ENCODE data around the gene OAS2. TPM values are rescaled to one million over a fixed set of nuclear protein-coding genes. Genes with fewer than 3 reads are reported as not detected.

The OAS2 gene
- total RNA-seq, 2 donors from 2014 or later: 3.0 to 3.2 TPM

DNA sequence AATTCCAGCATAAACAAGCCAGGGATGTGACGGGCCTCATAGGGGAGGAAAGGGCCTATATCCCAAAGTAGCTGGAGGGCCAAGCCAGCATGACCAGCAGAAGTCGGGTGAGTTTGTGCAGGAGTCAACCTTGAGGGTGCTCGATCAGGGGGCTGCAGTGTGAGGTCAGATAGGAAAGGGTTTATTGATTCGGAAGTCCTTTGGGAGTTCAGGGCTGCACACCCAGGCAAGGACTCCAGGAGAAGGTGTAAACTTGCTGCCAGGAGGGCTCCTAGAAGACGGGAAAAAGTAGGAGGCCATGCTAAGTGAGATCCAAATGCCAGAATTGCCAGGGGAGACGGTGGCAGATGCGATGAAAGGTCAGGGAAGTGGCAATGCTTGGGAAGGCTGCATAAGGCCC is 3.4 kb upstream of the OAS2 start:
- intact Hi-C loops (cut with DNase I): no loop called here
- Histone ChIP-seq H3K4me1 (no peaks in the 10 kb centered on the region), H3K27me3 (no peaks in the 10 kb centered on the region), H3K36me3 (no peaks in the 10 kb centered on the region), H3K4me3 (no peak overlapping the region), H3K9ac (ENCODE audit: low read depth in 2 of 2, low read length in 2 of 2) (no peak overlapping the region), H3K27ac (no peak overlapping the region), H3K9me3 (no peaks in the 10 kb centered on the region)
- TF ChIP-seq, protein P1, sequence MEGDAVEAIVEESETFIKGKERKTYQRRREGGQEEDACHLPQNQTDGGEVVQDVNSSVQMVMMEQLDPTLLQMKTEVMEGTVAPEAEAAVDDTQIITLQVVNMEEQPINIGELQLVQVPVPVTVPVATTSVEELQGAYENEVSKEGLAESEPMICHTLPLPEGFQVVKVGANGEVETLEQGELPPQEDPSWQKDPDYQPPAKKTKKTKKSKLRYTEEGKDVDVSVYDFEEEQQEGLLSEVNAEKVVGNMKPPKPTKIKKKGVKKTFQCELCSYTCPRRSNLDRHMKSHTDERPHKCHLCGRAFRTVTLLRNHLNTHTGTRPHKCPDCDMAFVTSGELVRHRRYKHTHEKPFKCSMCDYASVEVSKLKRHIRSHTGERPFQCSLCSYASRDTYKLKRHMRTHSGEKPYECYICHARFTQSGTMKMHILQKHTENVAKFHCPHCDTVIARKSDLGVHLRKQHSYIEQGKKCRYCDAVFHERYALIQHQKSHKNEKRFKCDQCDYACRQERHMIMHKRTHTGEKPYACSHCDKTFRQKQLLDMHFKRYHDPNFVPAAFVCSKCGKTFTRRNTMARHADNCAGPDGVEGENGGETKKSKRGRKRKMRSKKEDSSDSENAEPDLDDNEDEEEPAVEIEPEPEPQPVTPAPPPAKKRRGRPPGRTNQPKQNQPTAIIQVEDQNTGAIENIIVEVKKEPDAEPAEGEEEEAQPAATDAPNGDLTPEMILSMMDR (IDR thresholded peaks at IDR 0.05): no peak
- no peak for DNase-seq

DNA sequence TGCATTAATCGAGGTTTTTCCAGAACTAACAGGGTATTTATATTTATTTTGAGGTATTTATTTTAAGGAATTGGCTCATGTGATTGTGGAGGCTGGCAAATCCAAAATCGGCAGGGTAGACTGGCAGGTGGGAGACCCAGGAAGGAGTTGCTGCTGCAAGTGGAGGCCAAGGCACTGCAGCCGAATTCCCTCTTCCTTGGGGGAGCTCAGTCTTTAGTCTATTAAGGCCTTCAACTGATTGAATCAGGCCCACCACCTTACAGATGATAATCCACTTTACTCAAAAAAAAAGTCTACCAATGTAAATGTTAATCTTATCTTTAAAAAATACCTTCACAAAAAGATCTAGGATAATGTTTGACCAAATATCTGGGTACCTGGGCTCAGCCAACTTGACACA is 1.2 kb upstream of the OAS2 start:
- H3K27ac ChIP-seq: peak overlapping the region; percentile 83
- H3K4me3 ChIP-seq: no peak overlapping the region
- H3K4me1 ChIP-seq: no peaks in the 10 kb centered on the region
- intact Hi-C loops (cut with DNase I): no loop called here
- no peaks in the 10 kb centered on the region for H3K27me3 ChIP-seq
- H3K36me3 ChIP-seq: no peaks in the 10 kb centered on the region
- H3K9ac ChIP-seq (ENCODE audit: low read depth in 2 of 2, low read length in 2 of 2): no peak overlapping the region
- no peak for DNase-seq
- no peaks in the 10 kb centered on the region for H3K9me3 ChIP-seq
- TF ChIP-seq, protein P1 (IDR thresholded peaks at IDR 0.05): no peak

DNA sequence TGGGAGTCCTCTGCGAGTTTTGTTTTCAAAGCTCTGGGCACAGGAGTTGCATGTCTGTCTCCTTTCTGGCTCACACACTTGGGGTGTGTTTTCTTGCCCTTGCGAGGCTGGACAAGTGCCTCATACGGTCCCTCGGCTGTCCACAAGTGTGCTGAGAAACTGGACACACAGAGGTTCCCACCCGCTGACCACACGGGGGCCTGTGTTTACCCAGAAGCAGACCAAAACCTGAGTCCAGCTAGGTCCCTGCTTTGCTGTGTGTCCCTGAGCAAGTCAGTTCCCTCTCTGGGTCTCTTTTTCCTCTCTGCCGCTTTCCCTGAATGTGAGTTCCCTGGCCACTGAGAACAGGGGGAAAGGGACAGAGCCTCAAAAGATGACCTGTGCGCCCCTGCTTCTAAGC is 678 bp upstream of the OAS2 start:
- no peak for DNase-seq
- Histone ChIP-seq H3K4me3 (peak overlapping the region; percentile 36), H3K9ac (ENCODE audit: low read depth in 2 of 2, low read length in 2 of 2) (peak overlapping the region in 1 of 2 donors; percentile 41), H3K27me3 (no peaks in the 10 kb centered on the region), H3K36me3 (no peaks in the 10 kb centered on the region), H3K9me3 (no peaks in the 10 kb centered on the region), H3K27ac (peak overlapping the region; percentile 83), H3K4me1 (no peaks in the 10 kb centered on the region)
- intact Hi-C loops (cut with DNase I): no loop called here
- TF ChIP-seq, protein P1 (IDR thresholded peaks at IDR 0.05): no peak

DNA sequence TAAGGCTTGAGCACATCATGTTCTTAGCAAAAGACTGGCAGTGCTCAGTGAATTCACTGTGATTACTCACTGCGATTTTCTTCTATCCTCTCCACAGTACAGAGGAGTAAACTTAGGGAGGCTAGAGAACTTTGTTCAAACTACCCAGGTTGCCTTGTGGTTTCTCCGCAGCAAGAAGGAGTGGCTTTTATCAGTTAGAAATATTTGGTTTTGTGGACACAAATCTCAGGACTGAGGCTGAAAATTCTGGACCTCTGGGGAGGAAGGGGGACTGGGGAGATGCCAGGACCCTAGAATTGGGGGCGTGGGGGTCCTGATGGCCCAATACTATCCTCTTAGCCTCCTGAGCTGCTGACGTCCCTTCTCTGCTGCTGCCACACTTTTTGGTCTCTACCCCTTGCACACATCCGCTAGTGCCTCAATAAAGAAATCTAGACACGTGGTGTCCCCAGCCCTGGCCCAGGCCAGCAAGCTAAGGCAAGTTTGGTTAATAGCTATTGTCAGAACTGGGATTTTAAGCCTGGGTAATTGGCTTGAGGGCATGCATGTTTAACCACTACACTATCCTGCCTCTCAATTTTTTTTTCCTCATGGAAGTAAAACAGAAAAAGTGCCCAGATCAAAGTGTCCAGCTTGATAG is 842 bp downstream of the OAS2 start:
- Histone ChIP-seq H3K36me3 (no peaks in the 10 kb centered on the region), H3K9ac (ENCODE audit: low read depth in 2 of 2, low read length in 2 of 2) (peak overlapping the region in 1 of 2 donors; percentile 70), H3K9me3 (no peaks in the 10 kb centered on the region), H3K27ac (peak overlapping the region; percentile 83), H3K4me3 (peak overlapping the region; percentile 36), H3K4me1 (no peaks in the 10 kb centered on the region), H3K27me3 (no peaks in the 10 kb centered on the region)
- TF ChIP-seq, protein P1 (IDR thresholded peaks at IDR 0.05): no peak
- peak; percentile 30 for DNase-seq
- intact Hi-C loops (cut with DNase I): no loop called here

DNA sequence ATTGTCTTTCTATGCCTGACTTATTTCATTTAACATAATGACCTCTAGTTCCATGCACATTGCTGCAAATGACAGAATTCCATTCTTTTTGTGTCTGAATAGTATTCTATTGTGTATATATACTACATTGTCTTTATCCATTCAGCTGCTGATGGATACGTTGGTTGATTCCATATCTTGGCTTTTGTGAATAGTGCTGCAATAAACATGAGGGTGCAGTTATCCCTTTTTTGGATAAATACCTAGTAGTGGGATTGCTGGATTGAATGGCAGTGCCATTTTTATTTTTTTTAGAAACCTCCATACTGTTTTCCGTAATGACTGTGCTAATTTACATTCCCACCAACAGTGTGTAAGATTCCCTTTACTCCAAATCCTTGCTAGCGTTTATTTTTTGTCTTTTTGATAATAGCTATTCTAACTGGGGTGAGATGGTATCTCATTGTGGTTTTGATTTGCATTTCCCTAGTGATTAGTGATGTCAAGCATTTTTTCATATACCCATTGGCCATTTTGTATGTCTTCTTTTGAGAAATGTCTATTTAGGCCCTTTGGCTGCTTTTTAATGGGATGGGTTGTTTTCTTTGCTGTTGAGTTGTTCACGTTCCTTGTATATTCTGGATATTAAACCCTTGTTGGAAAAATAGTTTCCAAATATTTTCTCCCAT is 2.3 kb downstream of the OAS2 start:
- intact Hi-C loops (cut with DNase I): no loop called here
- H3K27me3 ChIP-seq: no peaks in the 10 kb centered on the region
- no peaks in the 10 kb centered on the region for H3K9me3 ChIP-seq
- DNase-seq: no peak
- H3K9ac ChIP-seq (ENCODE audit: low read depth in 2 of 2, low read length in 2 of 2): no peak overlapping the region
- no peak overlapping the region for H3K27ac ChIP-seq
- no peak overlapping the region for H3K4me3 ChIP-seq
- TF ChIP-seq, protein P1 (IDR thresholded peaks at IDR 0.05): no peak
- no peaks in the 10 kb centered on the region for H3K36me3 ChIP-seq
- no peaks in the 10 kb centered on the region for H3K4me1 ChIP-seq

Data from colonic mucosa (tissue), 4 donors.